HL-60 (cell line): ENCODE measurements around the gene OMA1.

Experiments used
- DNase-seq, 2 experiments: peaks; one replicate each; pipeline ENCODE4 v3.0.0-alpha.2; 2010 to 2020; ENCODE audit warnings: low read depth in 1 of 2, low spot score in 1 of 2
- H3K27ac ChIP-seq: fragments of 250-450 bp; sonication (Bioruptor Pico); replicated peaks from 2 replicates; pipeline ENCODE4 v1.5.1; 2020; ENCODE audit warnings: mild to moderate bottlenecking, moderate library complexity
- H3K27me3 ChIP-seq: fragments of 250-450 bp; sonication (Bioruptor Pico); 2 replicates; pipeline ENCODE4 v1.5.1; 2021; ENCODE audit warnings: mild to moderate bottlenecking, moderate library complexity; ENCODE audit not compliant: insufficient read depth, poor library complexity, severe bottlenecking
- H3K4me3 ChIP-seq: replicated peaks from 2 replicates; pipeline ENCODE4 v1.5.1; 2011; ENCODE audit warnings: mild to moderate bottlenecking, control low read depth, low read length; ENCODE audit not compliant: insufficient read depth
- CTCF ChIP-seq: IDR thresholded peaks from one replicate; pipeline ENCODE4 v1.5.1; 2011; ENCODE audit warnings: low read length, control low read depth, inconsistent platforms; ENCODE audit not compliant: insufficient read depth
- GABPA ChIP-seq: IDR thresholded peaks from 2 replicates; pipeline ENCODE4 v1.6.1; 2012; ENCODE audit warnings: low read depth
- POLR2AphosphoS5 ChIP-seq: IDR thresholded peaks from 2 replicates; pipeline ENCODE4 v1.6.1; 2012; ENCODE audit warnings: low read depth
- REST ChIP-seq: IDR thresholded peaks from 2 replicates; pipeline ENCODE4 v1.6.1; 2012; ENCODE audit warnings: low read depth; ENCODE audit not compliant: insufficient replicate concordance
- SPI1 ChIP-seq: IDR thresholded peaks from 2 replicates; pipeline ENCODE4 v1.6.1; 2012; ENCODE audit warnings: low read depth, mild to moderate bottlenecking, borderline replicate concordance
- long read RNA-seq: library from polyadenylated mRNA; unstranded; transcript quantifications from one replicate; pipeline ENCODE4 v2.0.0, GENCODE V29; 2020

The OMA1 gene
- long read RNA-seq, partial matches to known transcripts, result 4 of 47 reads
- long read RNA-seq, other reads (novel, unspliced or antisense), result 43 of 47 reads

GRCh38 chr1:58546520-58547308 is at the start of gene OMA1:
OMA1 (minus strand) TSS chr1:58546726; CDS start chr1:58539294, 7,432 bp downstream.
- TF ChIP-seq SPI1 (peak; percentile 64; the same call in 1 of the 2 replicates), CTCF (peak; percentile 90), POLR2AphosphoS5 (peak; percentile 91), GABPA (no peak), REST (peak; percentile 18)
- Histone ChIP-seq H3K27ac (peak within 1 kb of the TSS; percentile 87), H3K4me3 (peak within 1 kb of the TSS; percentile 60), H3K27me3 (no peaks in the 10 kb centered on the region)
- DNase-seq, result peak; percentile 94 to 97

GRCh38 chr1:58594546-58594945 is 48.0 kb upstream of the OMA1 start:
- Histone ChIP-seq H3K4me3 (no peak overlapping the region), H3K27me3 (no peaks in the 10 kb centered on the region), H3K27ac (no peak overlapping the region)
- TF ChIP-seq CTCF (no peak), SPI1 (no peak), REST (no peak), GABPA (no peak), POLR2AphosphoS5 (no peak)
- DNase-seq, result no peak

- TF ChIP-seq GABPA (no peak), POLR2AphosphoS5 (no peak), CTCF (no peak), SPI1 (no peak), REST (no peak)
- Histone ChIP-seq H3K4me3 (no peak overlapping the region), H3K27ac (no peak overlapping the region), H3K27me3 (no peaks in the 10 kb centered on the region)
- DNase-seq, result no peak
Observed at GRCh38 chr1:58592522-58593134, 46.1 kb upstream of the OMA1 start.
